Measurements from ENCODE around the gene KCNH2.

The KCNH2 gene

GRCh38 chr7:150970424-150970823, 7.7 kb downstream of the KCNH2 start:
- peak overlapping the region in 1 of 2 donors; percentile 26 for H3K4me3 ChIP-seq (ENCODE audit: low read depth in 1 of 2, low read length in 2 of 2)
- H3K9ac ChIP-seq (ENCODE audit: low read length), result no peak overlapping the region

GRCh38 chr7:150969475-150969874, 8.6 kb downstream of the KCNH2 start:
- H3K36me3 ChIP-seq (ENCODE audit: insufficient read depth, low read length), result no peaks in the 10 kb centered on the region
- peaks cover 91% of the 10 kb centered on the region for H3K4me1 ChIP-seq (ENCODE audit: insufficient read depth, low read length)

More at GRCh38 chr7:150970424-150970823, 7.7 kb downstream of the KCNH2 start:
- H3K9me3 ChIP-seq (ENCODE audit: low read length), result no peaks in the 10 kb centered on the region
- no peaks in the 10 kb centered on the region for H3K36me3 ChIP-seq (ENCODE audit: insufficient read depth, low read length)
- H3K27ac ChIP-seq (ENCODE audit: low read depth, low read length), result peak overlapping the region; percentile 79
- H3K27me3 ChIP-seq (ENCODE audit: control insufficient read depth in 1 of 2, insufficient read depth in 2 of 2, low read length in 2 of 2), result no peaks in the 10 kb centered on the region
- H3K4me1 ChIP-seq (ENCODE audit: insufficient read depth, low read length), result peaks cover 86% of the 10 kb centered on the region

GRCh38 chr7:150968734-150969372, 9.3 kb downstream of the KCNH2 start:
- H3K27me3 ChIP-seq (ENCODE audit: control insufficient read depth in 1 of 2, insufficient read depth in 2 of 2, low read length in 2 of 2), result no peaks in the 10 kb centered on the region
- peaks cover 94% of the 10 kb centered on the region for H3K4me1 ChIP-seq (ENCODE audit: insufficient read depth, low read length)
- peak overlapping the region; percentile 79 for H3K27ac ChIP-seq (ENCODE audit: low read depth, low read length)
- no peaks in the 10 kb centered on the region for H3K9me3 ChIP-seq (ENCODE audit: low read length)
- H3K36me3 ChIP-seq (ENCODE audit: insufficient read depth, low read length), result no peaks in the 10 kb centered on the region
- H3K4me3 ChIP-seq (ENCODE audit: low read depth in 1 of 2, low read length in 2 of 2), result peak overlapping the region in 1 of 2 donors; percentile 39
- peak overlapping the region; percentile 53 for H3K9ac ChIP-seq (ENCODE audit: low read length)

More at GRCh38 chr7:150969475-150969874, 8.6 kb downstream of the KCNH2 start:
- Histone ChIP-seq H3K27ac (ENCODE audit: low read depth, low read length) (peak overlapping the region; percentile 79), H3K9me3 (ENCODE audit: low read length) (no peaks in the 10 kb centered on the region), H3K9ac (ENCODE audit: low read length) (peak overlapping the region; percentile 53), H3K4me3 (ENCODE audit: low read depth in 1 of 2, low read length in 2 of 2) (peak overlapping the region in 1 of 2 donors; percentile 39), H3K27me3 (ENCODE audit: control insufficient read depth in 1 of 2, insufficient read depth in 2 of 2, low read length in 2 of 2) (no peaks in the 10 kb centered on the region)

GRCh38 chr7:150968056-150968733, 9.9 kb downstream of the KCNH2 start:
- H3K27ac ChIP-seq (ENCODE audit: low read depth, low read length), result peak overlapping the region; percentile 79
- H3K9ac ChIP-seq (ENCODE audit: low read length), result no peak overlapping the region
- H3K9me3 ChIP-seq (ENCODE audit: low read length), result no peaks in the 10 kb centered on the region
- no peaks in the 10 kb centered on the region for H3K27me3 ChIP-seq (ENCODE audit: control insufficient read depth in 1 of 2, insufficient read depth in 2 of 2, low read length in 2 of 2)
- no peak overlapping the region for H3K4me3 ChIP-seq (ENCODE audit: low read depth in 1 of 2, low read length in 2 of 2)
- H3K4me1 ChIP-seq (ENCODE audit: insufficient read depth, low read length), result peaks cover 94% of the 10 kb centered on the region
- no peaks in the 10 kb centered on the region for H3K36me3 ChIP-seq (ENCODE audit: insufficient read depth, low read length)

GRCh38 chr7:150967349-150967748, 10.8 kb downstream of the KCNH2 start:
- H3K4me1 ChIP-seq (ENCODE audit: insufficient read depth, low read length), result peaks cover 94% of the 10 kb centered on the region

GRCh38 chr7:150966002-150966401, 12.1 kb downstream of the KCNH2 start:
- Histone ChIP-seq H3K27me3 (ENCODE audit: control insufficient read depth in 1 of 2, insufficient read depth in 2 of 2, low read length in 2 of 2) (no peaks in the 10 kb centered on the region), H3K36me3 (ENCODE audit: insufficient read depth, low read length) (no peaks in the 10 kb centered on the region), H3K4me1 (ENCODE audit: insufficient read depth, low read length) (peaks cover 92% of the 10 kb centered on the region), H3K27ac (ENCODE audit: low read depth, low read length) (peak overlapping the region; percentile 89), H3K9ac (ENCODE audit: low read length) (no peak overlapping the region), H3K4me3 (ENCODE audit: low read depth in 1 of 2, low read length in 2 of 2) (no peak overlapping the region), H3K9me3 (ENCODE audit: low read length) (no peaks in the 10 kb centered on the region)

More at GRCh38 chr7:150967349-150967748, 10.8 kb downstream of the KCNH2 start:
- no peaks in the 10 kb centered on the region for H3K27me3 ChIP-seq (ENCODE audit: control insufficient read depth in 1 of 2, insufficient read depth in 2 of 2, low read length in 2 of 2)
- H3K9me3 ChIP-seq (ENCODE audit: low read length), result no peaks in the 10 kb centered on the region
- H3K9ac ChIP-seq (ENCODE audit: low read length), result no peak overlapping the region
- H3K4me3 ChIP-seq (ENCODE audit: low read depth in 1 of 2, low read length in 2 of 2), result no peak overlapping the region
- peak overlapping the region; percentile 41 for H3K27ac ChIP-seq (ENCODE audit: low read depth, low read length)
- no peaks in the 10 kb centered on the region for H3K36me3 ChIP-seq (ENCODE audit: insufficient read depth, low read length)

GRCh38 chr7:150965273-150965830, 12.8 kb downstream of the KCNH2 start:
- no peaks in the 10 kb centered on the region for H3K27me3 ChIP-seq (ENCODE audit: control insufficient read depth in 1 of 2, insufficient read depth in 2 of 2, low read length in 2 of 2)
- peak overlapping the region in 1 of 2 donors; percentile 23 for H3K4me3 ChIP-seq (ENCODE audit: low read depth in 1 of 2, low read length in 2 of 2)
- H3K36me3 ChIP-seq (ENCODE audit: insufficient read depth, low read length), result no peaks in the 10 kb centered on the region
- peak overlapping the region; percentile 89 for H3K27ac ChIP-seq (ENCODE audit: low read depth, low read length)
- no peaks in the 10 kb centered on the region for H3K9me3 ChIP-seq (ENCODE audit: low read length)
- H3K9ac ChIP-seq (ENCODE audit: low read length), result no peak overlapping the region
- peaks cover 86% of the 10 kb centered on the region for H3K4me1 ChIP-seq (ENCODE audit: insufficient read depth, low read length)

- Histone ChIP-seq H3K9ac (ENCODE audit: low read length) (no peak overlapping the region), H3K27ac (ENCODE audit: low read depth, low read length) (peak overlapping the region; percentile 89), H3K36me3 (ENCODE audit: insufficient read depth, low read length) (no peaks in the 10 kb centered on the region), H3K4me1 (ENCODE audit: insufficient read depth, low read length) (peaks cover 80% of the 10 kb centered on the region), H3K9me3 (ENCODE audit: low read length) (no peaks in the 10 kb centered on the region), H3K27me3 (ENCODE audit: control insufficient read depth in 1 of 2, insufficient read depth in 2 of 2, low read length in 2 of 2) (no peaks in the 10 kb centered on the region), H3K4me3 (ENCODE audit: low read depth in 1 of 2, low read length in 2 of 2) (peak overlapping the region in 1 of 2 donors; percentile 23)
Measured at GRCh38 chr7:150964593-150965111, 13.5 kb downstream of the KCNH2 start.

GRCh38 chr7:150963707-150964559, 14.2 kb downstream of the KCNH2 start:
- Histone ChIP-seq H3K9ac (ENCODE audit: low read length) (no peak overlapping the region), H3K4me3 (ENCODE audit: low read depth in 1 of 2, low read length in 2 of 2) (no peak overlapping the region), H3K36me3 (ENCODE audit: insufficient read depth, low read length) (no peaks in the 10 kb centered on the region), H3K27me3 (ENCODE audit: control insufficient read depth in 1 of 2, insufficient read depth in 2 of 2, low read length in 2 of 2) (no peaks in the 10 kb centered on the region), H3K27ac (ENCODE audit: low read depth, low read length) (peak overlapping the region; percentile 89), H3K9me3 (ENCODE audit: low read length) (no peaks in the 10 kb centered on the region), H3K4me1 (ENCODE audit: insufficient read depth, low read length) (peaks cover 73% of the 10 kb centered on the region)

- Histone ChIP-seq H3K36me3 (ENCODE audit: insufficient read depth, low read length) (no peaks in the 10 kb centered on the region), H3K27ac (ENCODE audit: low read depth, low read length) (peak overlapping the region; percentile 89), H3K4me3 (ENCODE audit: low read depth in 1 of 2, low read length in 2 of 2) (no peak overlapping the region), H3K27me3 (ENCODE audit: control insufficient read depth in 1 of 2, insufficient read depth in 2 of 2, low read length in 2 of 2) (no peaks in the 10 kb centered on the region), H3K4me1 (ENCODE audit: insufficient read depth, low read length) (peaks cover 61% of the 10 kb centered on the region), H3K9ac (ENCODE audit: low read length) (peak overlapping the region; percentile 34), H3K9me3 (ENCODE audit: low read length) (no peaks in the 10 kb centered on the region)
Measured at GRCh38 chr7:150962553-150963399, 15.3 kb downstream of the KCNH2 start.
